HL-60 (cell line): ENCODE measurements around the gene HOXC5.

ENCODE experiments used
- DNase-seq, 2 experiments: peaks; one replicate each; pipeline ENCODE4 v3.0.0-alpha.2; 2010 to 2020; ENCODE audit warnings: low read depth in 1 of 2, low spot score in 1 of 2
- H3K27ac ChIP-seq: fragments of 250-450 bp; sonication (Bioruptor Pico); replicated peaks from 2 replicates; pipeline ENCODE4 v1.5.1; 2020; ENCODE audit warnings: mild to moderate bottlenecking, moderate library complexity
- H3K27me3 ChIP-seq: fragments of 250-450 bp; sonication (Bioruptor Pico); 2 replicates; pipeline ENCODE4 v1.5.1; 2021; ENCODE audit warnings: mild to moderate bottlenecking, moderate library complexity; ENCODE audit not compliant: insufficient read depth, poor library complexity, severe bottlenecking
- H3K4me3 ChIP-seq: replicated peaks from 2 replicates; pipeline ENCODE4 v1.5.1; 2011; ENCODE audit warnings: mild to moderate bottlenecking, control low read depth, low read length; ENCODE audit not compliant: insufficient read depth
- GABPA ChIP-seq: IDR thresholded peaks from 2 replicates; pipeline ENCODE4 v1.6.1; 2012; ENCODE audit warnings: low read depth
- POLR2AphosphoS5 ChIP-seq: IDR thresholded peaks from 2 replicates; pipeline ENCODE4 v1.6.1; 2012; ENCODE audit warnings: low read depth
- SPI1 ChIP-seq: IDR thresholded peaks from 2 replicates; pipeline ENCODE4 v1.6.1; 2012; ENCODE audit warnings: low read depth, mild to moderate bottlenecking, borderline replicate concordance
- TF ChIP-seq, protein P1 (sequence below): IDR thresholded peaks from one replicate; pipeline ENCODE4 v1.5.1; 2011; ENCODE audit warnings: low read length, control low read depth, inconsistent platforms; ENCODE audit not compliant: insufficient read depth
- TF ChIP-seq, protein P2 (sequence below): IDR thresholded peaks from 2 replicates; pipeline ENCODE4 v1.6.1; 2012; ENCODE audit warnings: low read depth; ENCODE audit not compliant: insufficient replicate concordance

Gene HOXC5

DNA sequence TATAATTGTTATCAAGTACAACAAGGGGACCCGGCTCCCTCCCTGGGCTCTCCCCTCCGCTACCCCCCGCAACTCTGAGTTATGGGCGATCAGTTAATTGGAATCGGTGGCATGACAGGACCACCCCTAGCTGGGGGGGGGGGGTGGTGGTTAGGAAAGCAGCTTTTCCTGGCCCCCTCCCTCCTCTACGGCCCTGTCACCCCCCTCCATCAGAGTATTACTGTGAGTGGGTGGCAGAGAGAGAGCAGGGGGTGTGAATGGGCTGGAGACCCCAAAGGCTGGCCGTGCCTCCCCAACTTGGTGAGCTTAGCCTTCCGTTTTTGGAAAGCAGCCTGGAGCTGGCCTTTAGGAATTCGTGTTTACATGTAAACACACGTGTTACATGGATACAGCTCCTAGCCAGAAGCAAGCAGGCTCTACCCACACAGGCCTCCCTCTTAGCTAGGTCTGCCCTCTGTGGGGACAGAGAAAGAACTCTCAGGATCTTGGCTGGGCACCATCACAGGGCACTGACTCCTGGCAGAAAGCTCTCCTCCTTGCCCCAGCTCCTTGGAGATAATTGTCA is 19.7 kb downstream of the HOXC5 start:
- H3K27ac ChIP-seq = no peak overlapping the region
- TF ChIP-seq, protein P1, sequence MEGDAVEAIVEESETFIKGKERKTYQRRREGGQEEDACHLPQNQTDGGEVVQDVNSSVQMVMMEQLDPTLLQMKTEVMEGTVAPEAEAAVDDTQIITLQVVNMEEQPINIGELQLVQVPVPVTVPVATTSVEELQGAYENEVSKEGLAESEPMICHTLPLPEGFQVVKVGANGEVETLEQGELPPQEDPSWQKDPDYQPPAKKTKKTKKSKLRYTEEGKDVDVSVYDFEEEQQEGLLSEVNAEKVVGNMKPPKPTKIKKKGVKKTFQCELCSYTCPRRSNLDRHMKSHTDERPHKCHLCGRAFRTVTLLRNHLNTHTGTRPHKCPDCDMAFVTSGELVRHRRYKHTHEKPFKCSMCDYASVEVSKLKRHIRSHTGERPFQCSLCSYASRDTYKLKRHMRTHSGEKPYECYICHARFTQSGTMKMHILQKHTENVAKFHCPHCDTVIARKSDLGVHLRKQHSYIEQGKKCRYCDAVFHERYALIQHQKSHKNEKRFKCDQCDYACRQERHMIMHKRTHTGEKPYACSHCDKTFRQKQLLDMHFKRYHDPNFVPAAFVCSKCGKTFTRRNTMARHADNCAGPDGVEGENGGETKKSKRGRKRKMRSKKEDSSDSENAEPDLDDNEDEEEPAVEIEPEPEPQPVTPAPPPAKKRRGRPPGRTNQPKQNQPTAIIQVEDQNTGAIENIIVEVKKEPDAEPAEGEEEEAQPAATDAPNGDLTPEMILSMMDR = no peak
- no peak for TF ChIP-seq GABPA
- TF ChIP-seq POLR2AphosphoS5 = no peak
- TF ChIP-seq, protein P2, sequence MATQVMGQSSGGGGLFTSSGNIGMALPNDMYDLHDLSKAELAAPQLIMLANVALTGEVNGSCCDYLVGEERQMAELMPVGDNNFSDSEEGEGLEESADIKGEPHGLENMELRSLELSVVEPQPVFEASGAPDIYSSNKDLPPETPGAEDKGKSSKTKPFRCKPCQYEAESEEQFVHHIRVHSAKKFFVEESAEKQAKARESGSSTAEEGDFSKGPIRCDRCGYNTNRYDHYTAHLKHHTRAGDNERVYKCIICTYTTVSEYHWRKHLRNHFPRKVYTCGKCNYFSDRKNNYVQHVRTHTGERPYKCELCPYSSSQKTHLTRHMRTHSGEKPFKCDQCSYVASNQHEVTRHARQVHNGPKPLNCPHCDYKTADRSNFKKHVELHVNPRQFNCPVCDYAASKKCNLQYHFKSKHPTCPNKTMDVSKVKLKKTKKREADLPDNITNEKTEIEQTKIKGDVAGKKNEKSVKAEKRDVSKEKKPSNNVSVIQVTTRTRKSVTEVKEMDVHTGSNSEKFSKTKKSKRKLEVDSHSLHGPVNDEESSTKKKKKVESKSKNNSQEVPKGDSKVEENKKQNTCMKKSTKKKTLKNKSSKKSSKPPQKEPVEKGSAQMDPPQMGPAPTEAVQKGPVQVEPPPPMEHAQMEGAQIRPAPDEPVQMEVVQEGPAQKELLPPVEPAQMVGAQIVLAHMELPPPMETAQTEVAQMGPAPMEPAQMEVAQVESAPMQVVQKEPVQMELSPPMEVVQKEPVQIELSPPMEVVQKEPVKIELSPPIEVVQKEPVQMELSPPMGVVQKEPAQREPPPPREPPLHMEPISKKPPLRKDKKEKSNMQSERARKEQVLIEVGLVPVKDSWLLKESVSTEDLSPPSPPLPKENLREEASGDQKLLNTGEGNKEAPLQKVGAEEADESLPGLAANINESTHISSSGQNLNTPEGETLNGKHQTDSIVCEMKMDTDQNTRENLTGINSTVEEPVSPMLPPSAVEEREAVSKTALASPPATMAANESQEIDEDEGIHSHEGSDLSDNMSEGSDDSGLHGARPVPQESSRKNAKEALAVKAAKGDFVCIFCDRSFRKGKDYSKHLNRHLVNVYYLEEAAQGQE = no peak
- no peak for TF ChIP-seq SPI1
- H3K27me3 ChIP-seq = peaks cover 68% of the 10 kb centered on the region
- no peak for DNase-seq
- no peak overlapping the region for H3K4me3 ChIP-seq

DNA sequence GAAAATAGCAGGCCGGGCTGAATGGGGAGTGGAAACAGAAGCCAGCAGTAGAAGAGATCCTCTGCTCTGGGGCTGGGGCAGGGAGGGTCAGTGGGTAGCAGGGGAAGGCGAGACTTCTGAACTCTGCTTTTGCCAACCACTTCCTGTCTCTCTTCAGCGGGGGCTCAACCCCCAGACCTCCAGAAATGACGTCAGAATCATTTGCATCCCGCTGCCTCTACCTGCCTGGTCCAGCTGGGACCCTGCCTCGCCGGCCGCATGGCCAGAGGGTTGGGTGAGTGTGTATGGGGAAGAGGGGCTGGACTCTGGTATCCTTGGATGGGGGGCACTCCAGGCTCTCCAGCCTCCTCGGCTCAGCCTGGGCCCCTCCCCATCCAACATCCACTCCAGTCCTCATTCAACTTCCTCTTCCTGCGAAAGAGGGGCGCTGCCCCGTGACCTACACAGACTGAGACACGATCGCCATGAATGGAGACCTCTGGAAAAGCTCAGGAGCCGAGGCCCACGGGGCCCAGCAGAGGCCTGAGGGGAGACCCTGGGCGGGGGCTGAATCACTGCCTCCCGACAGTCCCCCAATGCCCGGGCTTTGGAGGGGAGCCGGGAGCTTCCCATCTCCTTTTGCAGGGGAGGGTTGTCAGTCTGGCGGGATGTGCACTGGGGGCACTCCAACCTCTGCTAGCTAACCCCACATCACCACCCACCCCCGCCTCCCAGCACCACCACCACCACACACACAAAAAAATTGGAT is 20.3 kb downstream of the HOXC5 start:
- TF ChIP-seq SPI1 (no peak), GABPA (no peak), POLR2AphosphoS5 (no peak)
- TF ChIP-seq, protein P1 = no peak
- TF ChIP-seq, protein P2 = no peak
- Histone ChIP-seq H3K27me3 (peaks cover 61% of the 10 kb centered on the region), H3K27ac (no peak overlapping the region), H3K4me3 (no peak overlapping the region)
- no peak for DNase-seq

DNA sequence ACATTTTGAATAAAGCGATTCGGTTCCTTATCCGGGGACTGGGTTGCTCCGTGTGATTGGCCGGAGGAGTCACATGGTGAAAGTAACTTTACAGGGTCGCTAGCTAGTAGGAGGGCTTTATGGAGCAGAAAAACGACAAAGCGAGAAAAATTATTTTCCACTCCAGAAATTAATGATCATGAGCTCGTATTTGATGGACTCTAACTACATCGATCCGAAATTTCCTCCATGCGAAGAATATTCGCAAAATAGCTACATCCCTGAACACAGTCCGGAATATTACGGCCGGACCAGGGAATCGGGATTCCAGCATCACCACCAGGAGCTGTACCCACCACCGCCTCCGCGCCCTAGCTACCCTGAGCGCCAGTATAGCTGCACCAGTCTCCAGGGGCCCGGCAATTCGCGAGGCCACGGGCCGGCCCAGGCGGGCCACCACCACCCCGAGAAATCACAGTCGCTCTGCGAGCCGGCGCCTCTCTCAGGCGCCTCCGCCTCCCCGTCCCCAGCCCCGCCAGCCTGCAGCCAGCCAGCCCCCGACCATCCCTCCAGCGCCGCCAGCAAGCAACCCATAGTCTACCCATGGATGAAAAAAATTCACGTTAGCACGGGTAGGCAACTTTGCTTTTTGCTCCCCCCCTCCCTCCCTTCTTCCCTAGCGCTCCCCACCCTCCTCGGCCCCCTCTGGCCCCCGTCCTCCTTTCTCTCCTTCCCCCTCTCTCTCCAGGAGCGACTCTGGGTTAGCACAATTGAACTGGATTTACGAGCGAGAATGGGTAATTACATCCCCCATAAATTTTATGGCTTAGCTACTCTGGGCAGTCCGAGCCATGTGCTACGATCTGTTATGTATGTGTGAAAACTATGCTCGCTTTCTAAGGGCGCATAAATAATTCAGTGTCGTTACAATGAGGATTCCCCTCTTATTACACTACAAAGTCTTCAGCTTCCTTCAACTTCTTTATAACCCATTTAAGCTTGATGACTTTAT is 21.2 kb downstream of the HOXC5 start, which contains the start of gene HOXC4:
HOXC4 (plus strand) TSS at position 85 of the 991 bp plus-strand sequence; CDS start at position 173, 88 bp downstream.
- H3K27me3 ChIP-seq = peaks cover 57% of the 10 kb centered on the region
- H3K4me3 ChIP-seq = no peak within 1 kb of the TSS
- no peak within 1 kb of the TSS for H3K27ac ChIP-seq
- no peak for DNase-seq
- TF ChIP-seq SPI1 = no peak
- no peak for TF ChIP-seq POLR2AphosphoS5
- TF ChIP-seq GABPA = no peak
- TF ChIP-seq, protein P2 = no peak
- TF ChIP-seq, protein P1 = no peak
